ENCODE measurements around the gene C1orf56.
A peak's percentile ranks its signal among the peaks of the same experiment; 100 is the strongest.

Gene C1orf56

GRCh38 chr1:151026460-151026859 lies 21.1 kb upstream of the C1orf56 start:
- no peak for DNase-seq

- DNase-seq: no peak
Measured at GRCh38 chr1:151032164-151032563, 15.4 kb upstream of the C1orf56 start.

GRCh38 chr1:151035167-151035566 lies 12.4 kb upstream of the C1orf56 start:
- no peak for DNase-seq

- DNase-seq: no peak
Measured at GRCh38 chr1:151036356-151036755, 11.2 kb upstream of the C1orf56 start, which contains the start of gene BNIPL. Gene BNIPL, plus strand, starts transcription at chr1:151036586. Its CDS starts 140 bp downstream, at chr1:151036726.

- DNase-seq: no peak
Measured at GRCh38 chr1:151037032-151037431, 10.5 kb upstream of the C1orf56 start.

GRCh38 chr1:151039521-151039920 lies 8.0 kb upstream of the C1orf56 start:
- DNase-seq: no peak

GRCh38 chr1:151043163-151043562 lies 4.4 kb upstream of the C1orf56 start:
- DNase-seq: no peak

GRCh38 chr1:151047925-151048644 lies 534 bp downstream of the C1orf56 start:
- peak; percentile 68 for DNase-seq

- DNase-seq: no peak
Measured at GRCh38 chr1:151048645-151049032, 1.1 kb downstream of the C1orf56 start.

GRCh38 chr1:151049458-151049857 lies 1.9 kb downstream of the C1orf56 start:
- no peak for DNase-seq

GRCh38 chr1:151050051-151050688 lies 2.6 kb downstream of the C1orf56 start:
- DNase-seq: no peak

GRCh38 chr1:151051356-151052009 lies 3.9 kb downstream of the C1orf56 start:
- DNase-seq: no peak

- no peak for DNase-seq
Measured at GRCh38 chr1:151054971-151055547, 7.5 kb downstream of the C1orf56 start.

- no peak for DNase-seq
Measured at GRCh38 chr1:151055581-151055980, 8.0 kb downstream of the C1orf56 start.

GRCh38 chr1:151056149-151056548 lies 8.6 kb downstream of the C1orf56 start:
- DNase-seq: no peak

- peak; percentile 26 for DNase-seq
Measured at GRCh38 chr1:151058692-151059091, 11.1 kb downstream of the C1orf56 start.

- DNase-seq: peak; percentile 83
Measured at GRCh38 chr1:151059109-151060006, 11.8 kb downstream of the C1orf56 start, which contains the start of gene CDC42SE1. Gene CDC42SE1, minus strand, starts transcription at chr1:151059622. Its CDS starts 3,892 bp downstream, at chr1:151055730.

GRCh38 chr1:151060007-151060656 lies 12.6 kb downstream of the C1orf56 start, which contains the start of gene MLLT11:
Gene MLLT11, plus strand, starts transcription at chr1:151060397. Its CDS starts 6,828 bp downstream, at chr1:151067225.
- peak; percentile 67 for DNase-seq

GRCh38 chr1:151060657-151061421 lies 13.3 kb downstream of the C1orf56 start:
- DNase-seq: peak; percentile 13

- no peak for DNase-seq
Measured at GRCh38 chr1:151061704-151062103, 14.2 kb downstream of the C1orf56 start.

Measured in EL (cell line).